ENCODE measurements around the gene GTF3C5. TPM values are rescaled to one million over a fixed set of nuclear protein-coding genes. Genes with fewer than 3 reads are reported as not detected.

GTF3C5 gene
- total and polyA plus RNA-seq, 8 donors, result 25.7 to 85.2 (median 45.4) TPM

DNA sequence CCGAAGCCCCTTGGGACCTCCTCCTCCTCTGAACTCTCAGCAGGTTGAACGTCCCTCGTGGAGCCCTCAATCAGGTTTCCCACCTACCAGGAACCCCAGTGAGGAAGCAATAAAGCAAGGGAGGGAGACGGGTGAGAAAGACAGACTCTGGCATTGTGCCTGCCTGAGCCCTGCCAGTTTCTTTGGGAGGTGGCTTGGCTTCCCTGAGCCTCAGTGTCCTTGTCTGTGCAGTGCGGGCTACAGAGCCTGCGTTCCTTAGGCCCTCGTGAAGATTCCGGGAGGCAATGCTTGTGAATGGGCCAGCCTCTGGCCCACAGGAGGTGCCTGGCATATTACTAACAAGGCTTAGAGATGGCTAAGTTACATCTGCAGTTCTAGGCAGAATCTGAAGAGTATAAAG, 11.9 kb downstream of the GTF3C5 start:
- H3K4me3 ChIP-seq, result no peak overlapping the region
- WGBS, 5 donors, result 86 to 94% (median 88%) methylated on average over 8 of the region's 8 CpGs
- no peak overlapping the region for H3K27ac ChIP-seq
- no peaks in the 10 kb centered on the region for H3K4me1 ChIP-seq
- intact Hi-C loops (cut with DNase I; ENCODE audit: low total_unique reads), result loop anchor here (10.0 kb wide), 1 partner anchor 102 kb away; no protein-coding TSS in a partner anchor
- no peaks in the 10 kb centered on the region for H3K9me3 ChIP-seq
- DNase-seq, result no peak
- no peaks in the 10 kb centered on the region for H3K27me3 ChIP-seq
- TF ChIP-seq POLR2A (IDR thresholded peaks at IDR 0.05) (no peak), POLR2AphosphoS5 (IDR thresholded peaks at IDR 0.05) (no peak), EP300 (IDR thresholded peaks at IDR 0.05) (no peak)
- TF ChIP-seq, protein P1, sequence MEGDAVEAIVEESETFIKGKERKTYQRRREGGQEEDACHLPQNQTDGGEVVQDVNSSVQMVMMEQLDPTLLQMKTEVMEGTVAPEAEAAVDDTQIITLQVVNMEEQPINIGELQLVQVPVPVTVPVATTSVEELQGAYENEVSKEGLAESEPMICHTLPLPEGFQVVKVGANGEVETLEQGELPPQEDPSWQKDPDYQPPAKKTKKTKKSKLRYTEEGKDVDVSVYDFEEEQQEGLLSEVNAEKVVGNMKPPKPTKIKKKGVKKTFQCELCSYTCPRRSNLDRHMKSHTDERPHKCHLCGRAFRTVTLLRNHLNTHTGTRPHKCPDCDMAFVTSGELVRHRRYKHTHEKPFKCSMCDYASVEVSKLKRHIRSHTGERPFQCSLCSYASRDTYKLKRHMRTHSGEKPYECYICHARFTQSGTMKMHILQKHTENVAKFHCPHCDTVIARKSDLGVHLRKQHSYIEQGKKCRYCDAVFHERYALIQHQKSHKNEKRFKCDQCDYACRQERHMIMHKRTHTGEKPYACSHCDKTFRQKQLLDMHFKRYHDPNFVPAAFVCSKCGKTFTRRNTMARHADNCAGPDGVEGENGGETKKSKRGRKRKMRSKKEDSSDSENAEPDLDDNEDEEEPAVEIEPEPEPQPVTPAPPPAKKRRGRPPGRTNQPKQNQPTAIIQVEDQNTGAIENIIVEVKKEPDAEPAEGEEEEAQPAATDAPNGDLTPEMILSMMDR (IDR thresholded peaks at IDR 0.05), result no peak
- peaks cover 53 to 70% (median 65%) of the 10 kb centered on the region in 4 donors for H3K36me3 ChIP-seq

DNA sequence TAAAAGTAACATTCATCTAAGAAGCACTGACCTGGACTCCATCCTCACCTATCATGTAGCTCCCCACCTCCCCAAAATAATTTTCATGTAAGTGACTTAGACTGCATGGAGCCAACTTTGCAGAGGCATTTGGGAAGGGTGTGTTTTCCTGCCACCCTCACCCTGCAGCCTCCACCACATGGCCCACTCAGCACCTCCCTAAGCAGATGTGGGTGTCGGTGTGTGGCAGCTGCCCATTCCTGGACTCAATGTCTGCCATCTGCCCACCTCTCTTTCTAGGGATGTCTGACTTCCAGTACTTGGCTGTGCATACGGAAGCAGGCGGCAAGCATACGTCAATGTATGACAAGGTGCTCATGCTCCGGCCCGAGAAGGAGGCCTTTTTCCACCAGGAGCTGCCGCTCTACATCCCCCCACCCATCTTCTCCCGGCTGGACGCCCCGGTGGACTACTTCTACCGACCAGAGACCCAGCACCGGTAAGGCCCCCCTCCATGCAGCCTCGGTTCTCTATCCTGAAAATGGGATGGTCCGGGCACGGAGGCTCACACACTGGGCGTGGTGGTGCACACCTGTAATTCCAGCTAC, 12.7 kb downstream of the GTF3C5 start:
- no peaks in the 10 kb centered on the region for H3K9me3 ChIP-seq
- no peak overlapping the region for H3K27ac ChIP-seq
- TF ChIP-seq EP300 (IDR thresholded peaks at IDR 0.05), result no peak
- TF ChIP-seq, protein P1 (IDR thresholded peaks at IDR 0.05), result no peak
- no peak for TF ChIP-seq POLR2AphosphoS5 (IDR thresholded peaks at IDR 0.05)
- no peak for TF ChIP-seq POLR2A (IDR thresholded peaks at IDR 0.05)
- WGBS, 5 donors, result 95 to 99% (median 96%) methylated on average over 13 to 16 of the region's 16 CpGs
- DNase-seq, result no peak
- H3K36me3 ChIP-seq, result peaks cover 58 to 77% (median 73%) of the 10 kb centered on the region in 4 donors
- H3K27me3 ChIP-seq, result no peaks in the 10 kb centered on the region
- no peak overlapping the region for H3K4me3 ChIP-seq
- intact Hi-C loops (cut with DNase I; ENCODE audit: low total_unique reads), result loop anchor here (10.0 kb wide), 1 partner anchor 101 kb away; no protein-coding TSS in a partner anchor
- H3K4me1 ChIP-seq, result no peaks in the 10 kb centered on the region

DNA sequence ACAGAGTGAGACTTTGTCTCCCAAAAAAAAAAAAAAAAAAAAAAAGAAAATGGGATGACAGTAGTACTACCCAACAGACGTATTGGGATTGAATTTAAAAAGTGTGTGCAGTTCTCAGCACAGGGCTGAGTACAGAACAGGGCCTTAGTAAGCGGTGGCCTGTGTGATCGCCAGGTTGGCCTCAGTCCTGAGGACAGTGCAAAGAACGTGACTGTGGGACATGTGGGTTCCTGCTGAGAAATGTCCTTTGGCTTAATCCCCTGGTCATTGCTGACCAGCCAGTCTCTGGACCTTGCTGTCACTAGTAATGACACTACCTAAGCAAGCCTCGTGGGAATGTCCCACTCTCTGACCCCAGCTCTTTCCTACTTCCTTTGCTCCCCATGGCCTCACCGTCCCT, 13.3 kb downstream of the GTF3C5 start:
- H3K36me3 ChIP-seq, result peaks cover 63 to 83% (median 78%) of the 10 kb centered on the region in 4 donors
- 90 to 93% (median 92%) methylated on average over 6 of the region's 6 CpGs for WGBS, 5 donors
- no peaks in the 10 kb centered on the region for H3K9me3 ChIP-seq
- no peak for TF ChIP-seq POLR2A (IDR thresholded peaks at IDR 0.05)
- TF ChIP-seq POLR2AphosphoS5 (IDR thresholded peaks at IDR 0.05), result no peak
- TF ChIP-seq, protein P1 (IDR thresholded peaks at IDR 0.05), result no peak
- no peak for TF ChIP-seq EP300 (IDR thresholded peaks at IDR 0.05)
- no peak for DNase-seq
- no peak overlapping the region for H3K4me3 ChIP-seq
- H3K27ac ChIP-seq, result no peak overlapping the region
- intact Hi-C loops (cut with DNase I; ENCODE audit: low total_unique reads), result loop anchor here (10.0 kb wide), 1 partner anchor 101 kb away; no protein-coding TSS in a partner anchor
- H3K4me1 ChIP-seq, result no peaks in the 10 kb centered on the region
- H3K27me3 ChIP-seq, result no peaks in the 10 kb centered on the region

DNA sequence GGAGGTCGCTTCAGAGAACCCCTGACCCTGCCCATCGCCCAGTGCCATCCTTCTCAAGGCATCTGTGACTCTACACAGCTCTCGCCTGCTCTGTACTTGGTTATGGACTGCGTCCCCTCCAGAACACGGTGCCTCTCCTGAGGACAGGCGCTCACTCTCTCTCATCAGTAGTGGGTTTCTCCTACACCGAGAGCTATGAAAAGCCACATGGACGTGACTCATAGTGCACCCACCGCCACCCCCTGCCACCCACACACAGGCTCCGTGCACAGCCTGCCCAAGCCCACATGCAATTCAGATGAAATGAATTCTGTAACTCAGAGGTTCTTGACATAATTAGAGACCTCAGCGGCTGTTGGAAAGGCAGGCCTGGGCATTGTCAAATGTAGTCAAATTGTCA, 13.9 kb downstream of the GTF3C5 start:
- H3K4me3 ChIP-seq, result no peak overlapping the region
- H3K27me3 ChIP-seq, result no peaks in the 10 kb centered on the region
- TF ChIP-seq, protein P1 (IDR thresholded peaks at IDR 0.05), result no peak
- TF ChIP-seq EP300 (IDR thresholded peaks at IDR 0.05) (no peak), POLR2AphosphoS5 (IDR thresholded peaks at IDR 0.05) (no peak), POLR2A (IDR thresholded peaks at IDR 0.05) (no peak)
- intact Hi-C loops (cut with DNase I; ENCODE audit: low total_unique reads), result loop anchor here (10.0 kb wide), 1 partner anchor 100 kb away; no protein-coding TSS in a partner anchor
- 91 to 94% (median 93%) methylated on average over 11 of the region's 11 CpGs for WGBS, 5 donors
- no peak overlapping the region for H3K27ac ChIP-seq
- no peaks in the 10 kb centered on the region for H3K9me3 ChIP-seq
- H3K36me3 ChIP-seq, result peaks cover 63 to 88% (median 84%) of the 10 kb centered on the region in 4 donors
- no peaks in the 10 kb centered on the region for H3K4me1 ChIP-seq
- no peak for DNase-seq

All from stomach (tissue), 9 donors.